CD8-positive, alpha-beta memory T cell (primary cell): ENCODE results near the gene RAVER2. TPM values are rescaled to one million over a fixed set of nuclear protein-coding genes. Genes with fewer than 3 reads are reported as not detected.
A peak's percentile ranks its signal among the peaks of the same experiment; 100 is the strongest.

Source experiments
- CTCF ChIA-PET: fragments of 350-600 bp; sonication (Branson Sonifier 250); formaldehyde crosslinking; loops from one replicate; lab custom pipeline; 2021; ENCODE audit warnings: antibody characterized with exemption; lab: Charles Lee
- POLR2A ChIA-PET: fragments of 350-600 bp; sonication (Branson Sonifier 250); formaldehyde crosslinking; loops from one replicate; lab custom pipeline; 2021; ENCODE audit warnings: antibody characterized with exemption; lab: Charles Lee
- DNase-seq, 5 donors: peaks; one replicate each; pipeline versions ENCODE4 v3.0.0 to v3.0.0-alpha.2; 2020 to 2022; ENCODE audit warnings: mixed read lengths in 1 of 5
- H3K27ac ChIP-seq: one replicate; pipeline ENCODE4 v1.7.0; 2013; ENCODE audit warnings: low read depth, mild to moderate bottlenecking, low read length, moderate library complexity
- H3K27me3 ChIP-seq: 2 replicates; pipeline ENCODE4 v1.7.0; 2013; ENCODE audit warnings: low read length, mild to moderate bottlenecking; ENCODE audit not compliant: insufficient read depth, poor library complexity, severe bottlenecking
- H3K36me3 ChIP-seq: 2 replicates; pipeline ENCODE4 v1.7.0; 2013; ENCODE audit warnings: mild to moderate bottlenecking, low read length, moderate library complexity; ENCODE audit not compliant: insufficient read depth
- H3K4me1 ChIP-seq: 2 replicates; pipeline ENCODE4 v1.7.0; 2013; ENCODE audit warnings: mild to moderate bottlenecking, low read length, moderate library complexity; ENCODE audit not compliant: insufficient read depth
- H3K4me3 ChIP-seq: 2 replicates; pipeline ENCODE4 v1.7.0; 2013; ENCODE audit warnings: mild to moderate bottlenecking, low read length
- H3K9me3 ChIP-seq: 2 replicates; pipeline ENCODE4 v1.7.0; 2013; ENCODE audit warnings: mild to moderate bottlenecking, low read length
- H3K27ac Mint-ChIP-seq, 8 donors: one replicate each; pipeline ENCODE4 v1.8.0; 2020 to 2021; ENCODE audit warnings: mixed read lengths in 8 of 8, mild to moderate bottlenecking in 6 of 8, inconsistent platforms in 3 of 8, moderate library complexity in 3 of 8
- H3K27me3 Mint-ChIP-seq, 2 donors: one replicate each; pipeline ENCODE4 v1.8.0; 2020 to 2021; ENCODE audit warnings: mixed read lengths in 2 of 2, mild to moderate bottlenecking in 1 of 2, moderate library complexity in 1 of 2
- H3K36me3 Mint-ChIP-seq, 3 donors: one replicate each; pipeline ENCODE4 v1.8.0; 2020 to 2021; ENCODE audit warnings: mixed read lengths in 3 of 3, inconsistent platforms in 1 of 3, mild to moderate bottlenecking in 1 of 3
- H3K4me1 Mint-ChIP-seq, 3 donors: one replicate each; pipeline ENCODE4 v1.8.0; 2020 to 2021; ENCODE audit warnings: mixed read lengths in 3 of 3, inconsistent platforms in 1 of 3, mild to moderate bottlenecking in 1 of 3
- H3K4me3 Mint-ChIP-seq, 7 donors: one replicate each; pipeline ENCODE4 v1.8.0; 2020 to 2021; ENCODE audit warnings: mixed read lengths in 7 of 7, mild to moderate bottlenecking in 6 of 7, moderate library complexity in 4 of 7, inconsistent platforms in 2 of 7
- H3K9me3 Mint-ChIP-seq, 5 donors: one replicate each; pipeline ENCODE4 v1.8.0; 2020 to 2022; ENCODE audit warnings: mixed read lengths in 5 of 5, mild to moderate bottlenecking in 3 of 5, moderate library complexity in 2 of 5, inconsistent platforms in 1 of 5
- polyA plus RNA-seq: library from polyadenylated mRNA; unstranded; fragments of 300-500 nt; fragmentation: Illumina TruSeq; gene quantifications from one replicate; pipeline ENCODE4 v1.2.3, GENCODE V29; 2021
- total RNA-seq, 2 experiments: library from RNA; stranded (reverse); gene quantifications; one replicate each; pipeline ENCODE4 v1.2.3, GENCODE V29; 2021

RAVER2 gene
- total and polyA plus RNA-seq, 3 experiments from 2014 or later = 1.5 to 6.8 (median 6.7) TPM

- Histone ChIP-seq H3K4me3 (no peak overlapping the region), H3K9me3 (no peaks in the 10 kb centered on the region), H3K4me1 (peaks cover 16% of the 10 kb centered on the region), H3K36me3 (peaks cover 17% of the 10 kb centered on the region), H3K27ac (no peak overlapping the region), H3K27me3 (no peaks in the 10 kb centered on the region)
- DNase-seq = no peak
- Mint-ChIP-seq H3K9me3 (no peaks in the 10 kb centered on the region), H3K27ac (peak overlapping the region; percentile 51 to 90 (median 60)), H3K4me3 (no peak overlapping the region), H3K36me3 (peaks cover 0 to 43% (median 14%) of the 10 kb centered on the region in 3 donors), H3K27me3 (no peaks in the 10 kb centered on the region), H3K4me1 (peaks cover 37 to 46% (median 46%) of the 10 kb centered on the region in 3 donors)
- CTCF ChIA-PET = interaction anchor here (0.9 kb wide), 1 partner anchor 245 kb away, joined by 3 read pairs; no protein-coding TSS in a partner anchor
- POLR2A ChIA-PET = no interaction called here
Observed at GRCh38 chr1:64830030-64830651, 85.3 kb downstream of the RAVER2 start.

GRCh38 chr1:64834734-64835133, 89.9 kb downstream of the RAVER2 start:
- ChIA-PET POLR2A (no interaction called here), CTCF (no interaction called here)
- H3K9me3 ChIP-seq = no peaks in the 10 kb centered on the region
- H3K4me3 Mint-ChIP-seq = no peak overlapping the region
- DNase-seq = no peak
- no peak overlapping the region for H3K4me3 ChIP-seq
- peaks cover 58% of the 10 kb centered on the region for H3K36me3 ChIP-seq
- peak overlapping the region in 2 of 8 donors; percentile 48 to 66 for H3K27ac Mint-ChIP-seq
- H3K27me3 ChIP-seq = no peaks in the 10 kb centered on the region
- H3K9me3 Mint-ChIP-seq = no peaks in the 10 kb centered on the region
- H3K36me3 Mint-ChIP-seq = peaks cover 10 to 85% (median 33%) of the 10 kb centered on the region in 3 donors
- no peaks in the 10 kb centered on the region for H3K4me1 ChIP-seq
- H3K4me1 Mint-ChIP-seq = peaks cover 2 to 8% (median 7%) of the 10 kb centered on the region in 3 donors
- H3K27me3 Mint-ChIP-seq = no peaks in the 10 kb centered on the region
- H3K27ac ChIP-seq = no peak overlapping the region

GRCh38 chr1:64836802-64837201, 91.9 kb downstream of the RAVER2 start:
- Mint-ChIP-seq H3K27me3 (no peaks in the 10 kb centered on the region), H3K9me3 (no peaks in the 10 kb centered on the region), H3K36me3 (peaks cover 10 to 94% (median 40%) of the 10 kb centered on the region in 3 donors), H3K27ac (peak overlapping the region in 5 of 8 donors; percentile 27 to 89 (median 57)), H3K4me1 (no peaks in the 10 kb centered on the region), H3K4me3 (no peak overlapping the region)
- no peak overlapping the region for H3K27ac ChIP-seq
- H3K27me3 ChIP-seq = no peaks in the 10 kb centered on the region
- no peaks in the 10 kb centered on the region for H3K9me3 ChIP-seq
- CTCF ChIA-PET = no interaction called here
- H3K4me1 ChIP-seq = no peaks in the 10 kb centered on the region
- H3K4me3 ChIP-seq = no peak overlapping the region
- DNase-seq = no peak
- H3K36me3 ChIP-seq = peaks cover 78% of the 10 kb centered on the region
- POLR2A ChIA-PET = no interaction called here

- no peak overlapping the region for H3K4me3 ChIP-seq
Observed at GRCh38 chr1:64838486-64838885, 93.6 kb downstream of the RAVER2 start.

GRCh38 chr1:64839261-64839660, 94.4 kb downstream of the RAVER2 start:
- H3K27me3 ChIP-seq = no peaks in the 10 kb centered on the region
- POLR2A ChIA-PET = no interaction called here
- H3K27ac ChIP-seq = no peak overlapping the region
- H3K36me3 Mint-ChIP-seq = peaks cover 10 to 93% (median 34%) of the 10 kb centered on the region in 3 donors
- peaks cover 83% of the 10 kb centered on the region for H3K36me3 ChIP-seq
- H3K4me1 Mint-ChIP-seq = no peaks in the 10 kb centered on the region
- H3K27me3 Mint-ChIP-seq = no peaks in the 10 kb centered on the region
- no peaks in the 10 kb centered on the region for H3K9me3 Mint-ChIP-seq
- DNase-seq = no peak
- no peak overlapping the region for H3K4me3 ChIP-seq
- H3K27ac Mint-ChIP-seq = peak overlapping the region in 4 of 8 donors; percentile 43 to 57 (median 48)
- no peak overlapping the region for H3K4me3 Mint-ChIP-seq
- H3K4me1 ChIP-seq = no peaks in the 10 kb centered on the region
- CTCF ChIA-PET = no interaction called here
- no peaks in the 10 kb centered on the region for H3K9me3 ChIP-seq

More at GRCh38 chr1:64838486-64838885, 93.6 kb downstream of the RAVER2 start:
- Histone ChIP-seq H3K9me3 (no peaks in the 10 kb centered on the region), H3K27ac (no peak overlapping the region), H3K27me3 (no peaks in the 10 kb centered on the region), H3K36me3 (peaks cover 81% of the 10 kb centered on the region), H3K4me1 (no peaks in the 10 kb centered on the region)
- Mint-ChIP-seq H3K4me1 (no peaks in the 10 kb centered on the region), H3K27me3 (no peaks in the 10 kb centered on the region), H3K4me3 (no peak overlapping the region), H3K27ac (peak overlapping the region in 2 of 8 donors; percentile 11 to 61), H3K36me3 (peaks cover 10 to 93% (median 36%) of the 10 kb centered on the region in 3 donors), H3K9me3 (no peaks in the 10 kb centered on the region)
- no peak for DNase-seq
- ChIA-PET CTCF (no interaction called here), POLR2A (interaction anchor here (0.6 kb wide), 1 partner anchor 14 kb away, joined by 3 read pairs; no protein-coding TSS in a partner anchor)

- peaks cover 14 to 93% (median 31%) of the 10 kb centered on the region in 3 donors for H3K36me3 Mint-ChIP-seq
Observed at GRCh38 chr1:64839732-64840405, 95.0 kb downstream of the RAVER2 start.

GRCh38 chr1:64841330-64842065, 96.6 kb downstream of the RAVER2 start:
- H3K27ac ChIP-seq = no peak overlapping the region
- no peak overlapping the region for H3K4me3 ChIP-seq
- H3K4me1 Mint-ChIP-seq = peaks cover 0 to 3% (median 0%) of the 10 kb centered on the region in 3 donors
- ChIA-PET CTCF (interaction anchor here (2.1 kb wide), 1 partner anchor 233 kb away, joined by 9 read pairs; no protein-coding TSS in a partner anchor), POLR2A (no interaction called here)
- no peak overlapping the region for H3K4me3 Mint-ChIP-seq
- no peaks in the 10 kb centered on the region for H3K27me3 ChIP-seq
- H3K9me3 Mint-ChIP-seq = no peaks in the 10 kb centered on the region
- H3K4me1 ChIP-seq = no peaks in the 10 kb centered on the region
- H3K27ac Mint-ChIP-seq = peak overlapping the region in 7 of 8 donors; percentile 13 to 81 (median 38)
- no peaks in the 10 kb centered on the region for H3K9me3 ChIP-seq
- H3K36me3 ChIP-seq = peaks cover 86% of the 10 kb centered on the region
- H3K36me3 Mint-ChIP-seq = peaks cover 16 to 93% (median 28%) of the 10 kb centered on the region in 3 donors
- no peaks in the 10 kb centered on the region for H3K27me3 Mint-ChIP-seq
- no peak for DNase-seq

More at GRCh38 chr1:64839732-64840405, 95.0 kb downstream of the RAVER2 start:
- DNase-seq = no peak
- Mint-ChIP-seq H3K4me1 (no peaks in the 10 kb centered on the region), H3K27me3 (no peaks in the 10 kb centered on the region), H3K4me3 (no peak overlapping the region), H3K27ac (peak overlapping the region in 3 of 8 donors; percentile 43 to 50 (median 46)), H3K9me3 (no peaks in the 10 kb centered on the region)
- Histone ChIP-seq H3K4me1 (no peaks in the 10 kb centered on the region), H3K4me3 (no peak overlapping the region), H3K27ac (no peak overlapping the region), H3K36me3 (peaks cover 87% of the 10 kb centered on the region), H3K9me3 (no peaks in the 10 kb centered on the region), H3K27me3 (no peaks in the 10 kb centered on the region)
- ChIA-PET POLR2A (no interaction called here), CTCF (interaction anchor here (2.1 kb wide), 1 partner anchor 235 kb away, joined by 9 read pairs; no protein-coding TSS in a partner anchor)
